Osteoblast (primary cell): ENCODE results near the gene GPATCH8. TPM values are rescaled to one million over a fixed set of nuclear protein-coding genes. Genes with fewer than 3 reads are reported as not detected.
"Not testable (repeated sequence)": the region's sequence is repeated elsewhere in the genome, so short reads cannot be mapped to it uniquely, and the experiment has no call there.

Experiments used
- DNase-seq: peaks from one replicate; pipeline ENCODE4 v3.0.0; 2011; ENCODE audit warnings: low spot score, mixed read lengths; ENCODE audit not compliant: insufficient read length; ENCODE audit errors: missing footprints
- H2AFZ ChIP-seq: 2 replicates; pipeline ENCODE4 v1.6.0; 2011; ENCODE audit warnings: mild to moderate bottlenecking, low read length
- H3K27ac ChIP-seq: 2 replicates; pipeline ENCODE4 v1.5.1; 2011; ENCODE audit warnings: mild to moderate bottlenecking, low read depth, low read length, moderate library complexity
- H3K27me3 ChIP-seq: 2 replicates; pipeline ENCODE4 v1.6.0; 2012; ENCODE audit warnings: mild to moderate bottlenecking, control low read depth, inconsistent platforms, low read length, moderate library complexity; ENCODE audit not compliant: insufficient read depth
- H3K36me3 ChIP-seq: 2 replicates; pipeline ENCODE4 v1.5.1; 2011; ENCODE audit warnings: mild to moderate bottlenecking, low read length, control low read depth, moderate library complexity; ENCODE audit not compliant: insufficient read depth
- H3K4me1 ChIP-seq: 2 replicates; pipeline ENCODE4 v1.5.1; 2011; ENCODE audit warnings: mild to moderate bottlenecking, low read length, control low read depth, moderate library complexity; ENCODE audit not compliant: insufficient read depth
- H3K4me2 ChIP-seq: 2 replicates; pipeline ENCODE4 v1.6.0; 2011; ENCODE audit warnings: mild to moderate bottlenecking, low read length; ENCODE audit not compliant: insufficient read depth
- H3K4me3 ChIP-seq: fragments of 200-600 bp; sonication (generic); 3 replicates; pipeline ENCODE4 v1.5.1; 2012; ENCODE audit warnings: mild to moderate bottlenecking, low read length, inconsistent platforms; ENCODE audit not compliant: insufficient read depth
- H3K79me2 ChIP-seq: 2 replicates; pipeline ENCODE4 v1.6.0; 2012; ENCODE audit warnings: mild to moderate bottlenecking, low read length, control low read depth, inconsistent platforms; ENCODE audit not compliant: insufficient read depth
- H3K9me3 ChIP-seq: 2 replicates; pipeline ENCODE4 v1.5.1; 2011; ENCODE audit warnings: low read depth, low read length, control low read depth
- H4K20me1 ChIP-seq: 2 replicates; pipeline ENCODE4 v1.6.0; 2012; ENCODE audit warnings: mild to moderate bottlenecking, low read length, control low read depth; ENCODE audit not compliant: insufficient read depth
- total RNA-seq: library from RNA; depleted of rRNA; stranded (reverse); fragments of >200 nt; gene quantifications from 2 replicates; pipeline ENCODE4 v1.2.3, GENCODE V29; 2012
- TF ChIP-seq, protein P1 (sequence below): IDR thresholded peaks from 2 replicates; pipeline ENCODE4 v1.5.1; 2011; ENCODE audit warnings: mild to moderate bottlenecking, low read depth, low read length, moderate library complexity; ENCODE audit errors: extremely low read depth

GPATCH8 gene
- total RNA-seq, 1 donor = 33.3 TPM

DNA sequence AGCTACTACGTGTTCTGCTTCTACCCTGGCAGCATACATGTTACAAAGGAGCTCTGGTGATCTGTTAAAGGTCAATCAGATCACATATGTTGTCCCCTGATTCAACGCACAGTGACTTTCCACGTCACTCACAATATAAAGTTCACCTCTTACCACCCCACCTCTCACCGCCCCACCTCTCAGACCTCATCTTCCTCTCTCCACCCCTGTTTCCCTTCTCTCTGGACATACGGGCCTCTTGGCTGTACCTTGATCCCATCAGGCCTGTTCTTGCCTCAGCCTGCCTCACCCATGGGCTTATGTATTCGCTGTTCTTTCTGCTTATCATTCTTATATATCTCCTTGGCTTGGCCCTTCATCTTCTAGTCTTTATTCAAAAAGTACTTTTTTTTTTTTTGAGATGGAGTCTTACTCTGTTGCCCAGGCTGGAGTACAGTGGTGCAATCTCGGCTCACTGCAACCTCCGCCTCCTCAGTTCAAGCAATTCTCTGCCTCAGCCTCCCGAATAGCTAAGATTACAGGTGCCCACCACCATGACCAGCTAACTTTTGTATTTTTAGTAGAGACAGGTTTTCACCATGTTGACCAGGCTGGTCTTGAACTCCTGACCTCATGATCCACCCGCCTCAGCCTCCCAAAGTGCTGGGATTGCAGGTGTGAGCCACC is 3.9 kb upstream of the GPATCH8 start:
- H3K9me3 ChIP-seq, H3K36me3 ChIP-seq, H3K27ac ChIP-seq, H3K4me2 ChIP-seq, H4K20me1 ChIP-seq, H3K4me3 ChIP-seq, H3K4me1 ChIP-seq, H3K27me3 ChIP-seq, H2AFZ ChIP-seq: not testable (repeated sequence)
- peak; percentile 56 for DNase-seq
- H3K79me2 ChIP-seq = peaks cover 14% of the 10 kb centered on the region

DNA sequence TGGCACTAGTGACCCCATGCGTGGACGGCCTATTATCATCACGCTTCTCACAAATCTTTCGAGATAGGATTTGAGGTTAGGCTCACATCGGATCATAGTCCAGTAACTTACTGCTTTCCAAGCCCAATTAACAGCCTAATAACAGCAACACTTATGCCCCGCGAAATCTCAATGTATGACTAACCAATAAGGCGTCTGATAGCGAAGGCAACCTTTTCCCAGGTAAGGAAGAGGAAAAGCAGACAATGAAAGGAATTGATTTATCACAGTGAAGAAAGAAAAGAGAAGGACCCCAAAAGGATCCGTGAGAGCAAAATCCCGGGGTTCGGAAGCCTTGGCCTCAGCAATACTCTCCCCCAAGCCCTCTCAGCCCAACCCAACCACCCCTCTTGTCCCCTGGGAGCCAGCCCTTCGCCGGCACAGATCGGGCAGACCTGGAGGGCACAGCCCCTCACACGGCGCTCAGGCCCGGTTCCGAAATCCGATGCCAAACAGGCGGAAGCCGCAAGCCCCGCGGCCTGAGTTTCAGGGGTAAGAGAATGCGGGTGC is 534 bp downstream of the GPATCH8 start:
- peaks cover 17% of the 10 kb centered on the region for H3K4me1 ChIP-seq
- no peaks in the 10 kb centered on the region for H3K27me3 ChIP-seq
- H3K4me3 ChIP-seq = peak overlapping the region; percentile 96
- H4K20me1 ChIP-seq = peaks cover 40% of the 10 kb centered on the region
- TF ChIP-seq, protein P1, sequence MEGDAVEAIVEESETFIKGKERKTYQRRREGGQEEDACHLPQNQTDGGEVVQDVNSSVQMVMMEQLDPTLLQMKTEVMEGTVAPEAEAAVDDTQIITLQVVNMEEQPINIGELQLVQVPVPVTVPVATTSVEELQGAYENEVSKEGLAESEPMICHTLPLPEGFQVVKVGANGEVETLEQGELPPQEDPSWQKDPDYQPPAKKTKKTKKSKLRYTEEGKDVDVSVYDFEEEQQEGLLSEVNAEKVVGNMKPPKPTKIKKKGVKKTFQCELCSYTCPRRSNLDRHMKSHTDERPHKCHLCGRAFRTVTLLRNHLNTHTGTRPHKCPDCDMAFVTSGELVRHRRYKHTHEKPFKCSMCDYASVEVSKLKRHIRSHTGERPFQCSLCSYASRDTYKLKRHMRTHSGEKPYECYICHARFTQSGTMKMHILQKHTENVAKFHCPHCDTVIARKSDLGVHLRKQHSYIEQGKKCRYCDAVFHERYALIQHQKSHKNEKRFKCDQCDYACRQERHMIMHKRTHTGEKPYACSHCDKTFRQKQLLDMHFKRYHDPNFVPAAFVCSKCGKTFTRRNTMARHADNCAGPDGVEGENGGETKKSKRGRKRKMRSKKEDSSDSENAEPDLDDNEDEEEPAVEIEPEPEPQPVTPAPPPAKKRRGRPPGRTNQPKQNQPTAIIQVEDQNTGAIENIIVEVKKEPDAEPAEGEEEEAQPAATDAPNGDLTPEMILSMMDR = no peak
- H3K79me2 ChIP-seq = peaks cover 57% of the 10 kb centered on the region
- DNase-seq = peak; percentile 42
- H2AFZ ChIP-seq = peak overlapping the region; percentile 98
- no peaks in the 10 kb centered on the region for H3K9me3 ChIP-seq
- H3K4me2 ChIP-seq = peak overlapping the region; percentile 93
- H3K27ac ChIP-seq = peak overlapping the region; percentile 92
- H3K36me3 ChIP-seq = no peaks in the 10 kb centered on the region

DNA sequence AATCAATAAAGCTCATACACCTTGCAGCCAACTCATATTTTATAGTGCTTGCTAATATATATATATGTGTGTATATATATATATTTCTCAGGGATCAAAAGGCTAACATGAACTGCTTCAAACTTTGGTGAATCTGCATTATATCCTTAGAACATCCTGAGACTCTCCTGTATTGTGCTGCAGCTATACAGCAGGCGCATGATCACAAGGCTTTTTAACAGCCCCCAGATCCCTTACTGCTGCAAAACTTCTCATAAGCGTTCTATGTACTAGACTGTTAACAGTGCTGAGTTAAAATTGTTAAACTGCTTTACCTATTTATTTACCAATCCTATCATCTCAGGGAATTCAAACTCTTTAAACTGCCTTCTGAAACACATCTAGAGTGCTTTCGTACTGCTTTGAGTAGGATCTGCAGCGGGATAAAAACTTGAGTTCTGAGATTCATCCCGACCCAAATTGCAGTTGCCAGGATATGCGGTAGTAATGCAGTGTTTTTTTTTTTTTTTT is 1.3 kb downstream of the GPATCH8 start:
- Histone ChIP-seq H3K4me1 (peaks cover 17% of the 10 kb centered on the region), H3K27me3 (no peaks in the 10 kb centered on the region), H2AFZ (no peak overlapping the region), H4K20me1 (peaks cover 46% of the 10 kb centered on the region), H3K27ac (peak overlapping the region; percentile 92), H3K4me3 (peak overlapping the region; percentile 96), H3K4me2 (peak overlapping the region; percentile 93), H3K79me2 (peaks cover 63% of the 10 kb centered on the region), H3K36me3 (no peaks in the 10 kb centered on the region), H3K9me3 (no peaks in the 10 kb centered on the region)
- DNase-seq = peak; percentile 46
- TF ChIP-seq, protein P1 = no peak

DNA sequence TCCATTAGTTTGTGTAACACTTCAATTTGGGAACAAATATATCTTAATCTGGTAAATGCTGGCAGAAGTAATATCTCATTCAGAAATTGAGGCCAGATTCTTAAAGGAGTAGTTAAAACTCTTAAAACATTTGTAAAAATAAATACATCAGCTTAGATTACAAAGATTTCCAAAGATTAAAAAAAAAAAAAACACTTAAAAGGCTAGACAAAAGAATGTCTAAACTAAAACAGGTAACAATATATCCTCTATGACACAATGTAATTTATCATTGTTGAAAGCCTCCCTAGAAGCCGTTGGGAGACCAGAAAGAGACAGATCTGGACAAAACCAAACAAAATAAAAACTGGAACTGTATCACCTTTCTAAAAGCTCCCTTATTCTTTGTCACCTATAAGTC is 3.5 kb downstream of the GPATCH8 start:
- peaks cover 17% of the 10 kb centered on the region for H3K4me1 ChIP-seq
- no peak for DNase-seq
- H3K36me3 ChIP-seq = no peaks in the 10 kb centered on the region
- H4K20me1 ChIP-seq = peaks cover 67% of the 10 kb centered on the region
- H3K27me3 ChIP-seq = no peaks in the 10 kb centered on the region
- H3K79me2 ChIP-seq = peaks cover 85% of the 10 kb centered on the region
- H3K9me3 ChIP-seq = no peaks in the 10 kb centered on the region
- no peak overlapping the region for H3K27ac ChIP-seq
- peak overlapping the region; percentile 18 for H3K4me2 ChIP-seq
- TF ChIP-seq, protein P1 = no peak
- H2AFZ ChIP-seq = no peak overlapping the region
- H3K4me3 ChIP-seq = no peak overlapping the region
